ENCODE results near the gene CTDSP1. TPM values are rescaled to one million over a fixed set of nuclear protein-coding genes. Genes with fewer than 3 reads are reported as not detected.
A peak's percentile ranks its signal among the peaks of the same experiment; 100 is the strongest.

The CTDSP1 gene
- total and polyA plus RNA-seq, 8 donors: 43.3 to 188 (median 108) TPM

DNA sequence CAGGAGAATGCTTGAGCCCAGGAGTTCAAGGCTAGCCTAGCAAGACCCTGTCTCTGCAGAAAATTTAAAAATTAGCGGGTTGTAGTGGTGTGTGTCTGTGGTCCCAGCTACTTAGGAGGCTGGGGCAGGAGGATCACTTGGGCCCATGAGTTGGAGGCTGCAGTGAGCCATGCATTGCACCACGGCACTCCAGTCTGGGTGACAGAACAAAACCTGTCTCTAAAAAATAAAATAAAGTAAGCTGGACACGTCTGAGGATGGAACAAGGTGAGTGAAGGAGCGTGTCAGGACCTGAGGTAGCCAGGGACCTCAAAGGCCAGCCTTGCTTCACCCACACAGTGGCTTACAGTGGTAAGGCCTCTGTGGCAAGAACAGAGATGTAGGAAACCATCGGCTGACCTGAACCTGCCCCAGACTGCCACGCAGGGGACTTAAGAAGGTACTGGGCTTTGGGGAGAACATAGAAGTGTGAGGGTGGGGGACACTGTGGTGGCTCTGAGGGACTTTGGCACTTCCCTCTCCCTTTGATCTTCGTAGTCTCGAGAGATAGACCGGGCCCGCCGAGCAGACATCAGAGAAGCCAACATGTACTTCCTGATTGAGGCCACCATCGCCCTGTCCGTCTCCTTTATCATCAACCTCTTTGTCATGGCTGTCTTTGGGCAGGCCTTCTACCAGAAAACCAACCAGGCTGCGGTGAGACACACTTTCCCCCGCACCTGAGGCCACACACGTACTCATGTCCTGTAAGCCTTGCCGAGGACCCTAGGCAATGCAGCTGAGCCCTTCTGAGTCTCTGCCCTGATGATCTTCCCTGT lies 10.1 kb upstream of the CTDSP1 start:
- 87 to 96% (median 92%) methylated on average over 14 to 17 of the region's 17 CpGs for WGBS, 5 donors
- intact Hi-C loops (cut with DNase I; ENCODE audit: low total_unique reads): loop anchor here (10.0 kb wide), 1 partner anchor 85 kb away; no protein-coding TSS in a partner anchor
- H3K27me3 ChIP-seq: no peaks in the 10 kb centered on the region
- peaks cover 0 to 34% (median 12%) of the 10 kb centered on the region in 4 donors for H3K4me1 ChIP-seq
- TF ChIP-seq POLR2A (IDR thresholded peaks at IDR 0.05): no peak
- no peak for TF ChIP-seq EP300 (IDR thresholded peaks at IDR 0.05)
- TF ChIP-seq, protein P1, sequence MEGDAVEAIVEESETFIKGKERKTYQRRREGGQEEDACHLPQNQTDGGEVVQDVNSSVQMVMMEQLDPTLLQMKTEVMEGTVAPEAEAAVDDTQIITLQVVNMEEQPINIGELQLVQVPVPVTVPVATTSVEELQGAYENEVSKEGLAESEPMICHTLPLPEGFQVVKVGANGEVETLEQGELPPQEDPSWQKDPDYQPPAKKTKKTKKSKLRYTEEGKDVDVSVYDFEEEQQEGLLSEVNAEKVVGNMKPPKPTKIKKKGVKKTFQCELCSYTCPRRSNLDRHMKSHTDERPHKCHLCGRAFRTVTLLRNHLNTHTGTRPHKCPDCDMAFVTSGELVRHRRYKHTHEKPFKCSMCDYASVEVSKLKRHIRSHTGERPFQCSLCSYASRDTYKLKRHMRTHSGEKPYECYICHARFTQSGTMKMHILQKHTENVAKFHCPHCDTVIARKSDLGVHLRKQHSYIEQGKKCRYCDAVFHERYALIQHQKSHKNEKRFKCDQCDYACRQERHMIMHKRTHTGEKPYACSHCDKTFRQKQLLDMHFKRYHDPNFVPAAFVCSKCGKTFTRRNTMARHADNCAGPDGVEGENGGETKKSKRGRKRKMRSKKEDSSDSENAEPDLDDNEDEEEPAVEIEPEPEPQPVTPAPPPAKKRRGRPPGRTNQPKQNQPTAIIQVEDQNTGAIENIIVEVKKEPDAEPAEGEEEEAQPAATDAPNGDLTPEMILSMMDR (IDR thresholded peaks at IDR 0.05): no peak
- no peak for TF ChIP-seq POLR2AphosphoS5 (IDR thresholded peaks at IDR 0.05)
- H3K4me3 ChIP-seq: no peak overlapping the region
- no peak for DNase-seq
- H3K27ac ChIP-seq: peak overlapping the region in 1 of 5 donors; percentile 0
- no peaks in the 10 kb centered on the region for H3K9me3 ChIP-seq
- peaks cover 0 to 5% (median 0%) of the 10 kb centered on the region in 4 donors for H3K36me3 ChIP-seq

DNA sequence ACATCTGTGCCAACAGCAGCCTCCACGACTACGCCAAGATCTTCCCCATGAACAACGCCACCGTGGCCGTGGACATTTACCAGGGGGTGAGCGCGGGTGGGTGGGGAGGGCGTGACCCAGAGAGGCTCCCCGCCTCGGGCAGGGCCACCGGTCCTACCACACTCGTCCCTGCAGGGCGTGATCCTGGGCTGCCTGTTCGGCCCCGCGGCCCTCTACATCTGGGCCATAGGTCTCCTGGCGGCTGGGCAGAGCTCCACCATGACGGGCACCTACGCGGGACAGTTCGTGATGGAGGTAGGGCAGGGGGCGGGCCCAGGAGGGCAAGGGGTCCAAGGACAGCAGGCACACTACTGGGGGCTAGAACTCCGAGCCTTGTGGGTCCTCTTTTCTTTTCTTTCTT lies 8.5 kb upstream of the CTDSP1 start:
- H3K27me3 ChIP-seq: no peaks in the 10 kb centered on the region
- no peak for TF ChIP-seq EP300 (IDR thresholded peaks at IDR 0.05)
- H3K4me1 ChIP-seq: peaks cover 0 to 48% (median 22%) of the 10 kb centered on the region in 4 donors
- no peak overlapping the region for H3K27ac ChIP-seq
- intact Hi-C loops (cut with DNase I; ENCODE audit: low total_unique reads): loop anchor here (10.0 kb wide), 1 partner anchor 86 kb away; no protein-coding TSS in a partner anchor
- no peak overlapping the region for H3K4me3 ChIP-seq
- no peak for DNase-seq
- no peaks in the 10 kb centered on the region for H3K9me3 ChIP-seq
- peaks cover 0 to 5% (median 0%) of the 10 kb centered on the region in 4 donors for H3K36me3 ChIP-seq
- WGBS, 5 donors: 88 to 93% (median 91%) methylated on average over 21 to 23 of the region's 23 CpGs

DNA sequence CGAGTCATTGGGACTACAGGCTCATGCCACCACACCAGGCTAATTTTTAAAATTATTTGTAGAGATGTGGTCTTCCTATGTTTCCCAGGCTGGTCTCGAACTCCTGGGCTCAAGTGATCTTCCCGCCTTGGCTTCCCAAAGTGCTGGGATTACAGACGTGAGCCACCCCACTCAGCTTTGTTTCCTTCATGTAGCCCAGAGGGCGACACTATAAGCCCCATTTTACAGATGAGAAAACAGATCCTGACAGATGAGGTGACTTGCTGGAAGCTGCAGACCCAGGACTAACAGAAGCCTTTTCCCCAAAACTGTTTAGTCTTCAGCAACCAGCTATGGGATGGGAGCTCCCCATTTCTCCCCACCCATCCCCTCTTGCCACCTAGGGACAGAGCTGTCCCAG lies 7.2 kb upstream of the CTDSP1 start:
- DNase-seq: no peak
- TF ChIP-seq POLR2A (IDR thresholded peaks at IDR 0.05) (no peak), POLR2AphosphoS5 (IDR thresholded peaks at IDR 0.05) (no peak), EP300 (IDR thresholded peaks at IDR 0.05) (no peak)
- TF ChIP-seq, protein P1 (IDR thresholded peaks at IDR 0.05): no peak
- Histone ChIP-seq H3K9me3 (no peaks in the 10 kb centered on the region), H3K27me3 (no peaks in the 10 kb centered on the region), H3K4me1 (peaks cover 10 to 45% (median 27%) of the 10 kb centered on the region in 4 donors), H3K36me3 (peaks cover 0 to 5% (median 0%) of the 10 kb centered on the region in 4 donors), H3K4me3 (no peak overlapping the region), H3K27ac (no peak overlapping the region)
- intact Hi-C loops (cut with DNase I; ENCODE audit: low total_unique reads): loop anchor here (10.0 kb wide), 1 partner anchor 88 kb away; no protein-coding TSS in a partner anchor
- WGBS, 5 donors: 83 to 96% (median 89%) methylated on average over 5 of the region's 5 CpGs

DNA sequence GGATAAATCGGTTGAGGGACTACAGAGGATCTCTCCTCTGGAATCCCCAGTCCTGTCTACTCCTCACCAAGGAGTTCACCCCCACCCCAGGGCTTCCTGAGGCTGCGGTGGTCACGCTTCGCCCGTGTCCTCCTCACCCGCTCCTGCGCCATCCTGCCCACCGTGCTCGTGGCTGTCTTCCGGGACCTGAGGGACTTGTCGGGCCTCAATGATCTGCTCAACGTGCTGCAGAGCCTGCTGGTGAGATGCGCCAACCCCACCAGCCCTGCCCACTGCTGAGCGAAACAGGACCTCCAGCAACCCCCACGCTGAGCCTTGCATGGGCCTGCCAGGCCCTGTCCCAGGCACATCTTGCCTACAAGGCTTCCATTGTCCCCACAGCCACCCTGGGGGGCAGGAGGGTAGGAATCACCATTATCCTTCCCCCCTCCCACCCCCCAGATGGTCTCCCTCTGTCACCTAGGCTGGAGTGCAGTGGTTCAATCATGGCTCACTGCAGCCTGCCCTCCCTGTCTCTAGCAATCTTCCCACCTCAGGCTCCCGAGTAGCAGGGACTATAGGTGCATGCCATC lies 6.7 kb upstream of the CTDSP1 start:
- no peak overlapping the region for H3K27ac ChIP-seq
- intact Hi-C loops (cut with DNase I; ENCODE audit: low total_unique reads): loop anchor here (10.0 kb wide), 1 partner anchor 88 kb away; no protein-coding TSS in a partner anchor
- H3K36me3 ChIP-seq: peaks cover 0 to 5% (median 0%) of the 10 kb centered on the region in 4 donors
- 83 to 88% (median 86%) methylated on average over 12 to 16 of the region's 16 CpGs for WGBS, 5 donors
- no peaks in the 10 kb centered on the region for H3K27me3 ChIP-seq
- TF ChIP-seq, protein P1 (IDR thresholded peaks at IDR 0.05): no peak
- TF ChIP-seq POLR2AphosphoS5 (IDR thresholded peaks at IDR 0.05) (no peak), EP300 (IDR thresholded peaks at IDR 0.05) (no peak), POLR2A (IDR thresholded peaks at IDR 0.05) (no peak)
- no peak overlapping the region for H3K4me3 ChIP-seq
- no peak for DNase-seq
- H3K9me3 ChIP-seq: no peaks in the 10 kb centered on the region
- peaks cover 16 to 45% (median 30%) of the 10 kb centered on the region in 4 donors for H3K4me1 ChIP-seq
